Astrocyte (in vitro differentiated cells and primary cell): Measurements from ENCODE around the gene LRRTM3. TPM values are rescaled to one million over a fixed set of nuclear protein-coding genes. Genes with fewer than 3 reads are reported as not detected.

Experiments used
- DNase-seq: peaks from one replicate; pipeline ENCODE4 v3.0.0-alpha.2; 2010; ENCODE audit warnings: low read depth
- FAIRE-seq: peaks from 2 replicates; lab custom pipeline; 2011; peaks lifted over from hg19 to GRCh38; lab: Jason Lieb, UNC
- H2AFZ ChIP-seq: 2 replicates; pipeline ENCODE4 v1.6.0; 2012; ENCODE audit warnings: low read depth, low read length, inconsistent platforms
- H3K27ac ChIP-seq: 2 replicates; pipeline ENCODE4 v1.5.1; 2011; ENCODE audit warnings: low read depth, low read length, inconsistent platforms
- H3K27me3 ChIP-seq: 2 replicates; pipeline ENCODE4 v1.6.0; 2011; ENCODE audit warnings: low read length, inconsistent platforms; ENCODE audit not compliant: insufficient read depth
- H3K36me3 ChIP-seq: 2 replicates; pipeline ENCODE4 v1.5.1; 2011; ENCODE audit warnings: low read length, inconsistent platforms; ENCODE audit not compliant: insufficient read depth
- H3K4me1 ChIP-seq: 2 replicates; pipeline ENCODE4 v1.5.1; 2011; ENCODE audit warnings: low read length, inconsistent platforms; ENCODE audit not compliant: insufficient read depth
- H3K4me2 ChIP-seq: 2 replicates; pipeline ENCODE4 v1.6.0; 2012; ENCODE audit warnings: low read length, inconsistent platforms
- H3K4me3 ChIP-seq: 2 replicates; pipeline ENCODE4 v1.5.1; 2011; ENCODE audit warnings: low read depth, mild to moderate bottlenecking, low read length, inconsistent platforms; ENCODE audit not compliant: insufficient read depth
- H3K79me2 ChIP-seq: 2 replicates; pipeline ENCODE4 v1.6.0; 2012; ENCODE audit warnings: mild to moderate bottlenecking, low read length, inconsistent platforms; ENCODE audit not compliant: insufficient read depth
- H3K9ac ChIP-seq: 2 replicates; pipeline ENCODE4 v1.6.0; 2012; ENCODE audit warnings: mild to moderate bottlenecking, low read length, inconsistent platforms
- H3K9me3 ChIP-seq: 2 replicates; pipeline ENCODE4 v1.5.1; 2012; ENCODE audit warnings: low read depth, mild to moderate bottlenecking, low read length, inconsistent platforms; ENCODE audit not compliant: insufficient read depth
- H4K20me1 ChIP-seq: 2 replicates; pipeline ENCODE4 v1.6.0; 2012; ENCODE audit warnings: low read length, inconsistent platforms; ENCODE audit not compliant: insufficient read depth
- H3K27ac Mint-ChIP-seq: one replicate; pipeline ENCODE4 v1.8.0; 2021; ENCODE audit warnings: mild to moderate bottlenecking, mixed read lengths; ENCODE audit not compliant: unreplicated experiment
- H3K27me3 Mint-ChIP-seq: one replicate; pipeline ENCODE4 v1.8.0; 2021; ENCODE audit warnings: low read depth, mixed read lengths; ENCODE audit not compliant: unreplicated experiment
- H3K36me3 Mint-ChIP-seq: one replicate; pipeline ENCODE4 v1.8.0; 2021; ENCODE audit warnings: low read depth, mixed read lengths; ENCODE audit not compliant: unreplicated experiment
- H3K4me1 Mint-ChIP-seq: one replicate; pipeline ENCODE4 v1.8.0; 2021; ENCODE audit warnings: low read depth, mixed read lengths; ENCODE audit not compliant: unreplicated experiment
- H3K4me3 Mint-ChIP-seq: one replicate; pipeline ENCODE4 v1.8.0; 2021; ENCODE audit warnings: mild to moderate bottlenecking, moderate library complexity, mixed read lengths; ENCODE audit not compliant: unreplicated experiment
- H3K9me3 Mint-ChIP-seq: one replicate; pipeline ENCODE4 v1.8.0; 2021; ENCODE audit warnings: mild to moderate bottlenecking, mixed read lengths; ENCODE audit not compliant: unreplicated experiment
- EZH2 ChIP-seq: IDR thresholded peaks from 2 replicates; pipeline ENCODE4 v1.6.1; 2012; ENCODE audit warnings: mild to moderate bottlenecking, low read length, inconsistent platforms; ENCODE audit not compliant: insufficient read depth
- total RNA-seq: library from RNA; stranded (reverse); gene quantifications from 2 replicates; pipeline ENCODE4 v1.2.1, GENCODE V29; 2021
- TF ChIP-seq, protein P1 (sequence below): IDR thresholded peaks from 2 replicates; pipeline ENCODE4 v1.5.1; 2011; ENCODE audit warnings: low read depth, mild to moderate bottlenecking, inconsistent platforms, low read length, moderate library complexity; ENCODE audit not compliant: insufficient read depth

Gene LRRTM3
- total RNA-seq, 1 donor from 2014 or later, result 0.09 TPM

DNA sequence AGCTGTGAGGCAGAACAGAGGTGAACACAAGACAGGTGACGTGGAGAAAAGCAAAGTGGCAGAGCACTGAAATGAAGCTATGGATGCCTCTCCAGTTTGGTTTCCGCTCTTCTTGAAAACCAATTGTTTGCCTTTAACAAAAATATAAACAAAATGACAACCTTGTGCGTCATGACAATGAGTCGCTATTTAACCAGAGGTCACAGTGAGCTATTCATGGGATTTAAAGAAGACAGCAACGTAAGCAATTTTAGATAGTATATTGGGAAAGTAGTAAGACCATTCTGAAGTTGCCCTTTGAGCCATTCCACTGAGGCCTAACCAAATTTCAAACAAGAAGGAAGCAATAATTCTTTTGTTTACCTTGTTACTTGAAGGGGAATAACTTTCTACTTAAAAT, 15.2 kb upstream of the LRRTM3 start:
- Histone ChIP-seq H3K4me1 (no peaks in the 10 kb centered on the region), H3K9me3 (no peaks in the 10 kb centered on the region), H3K9ac (no peak overlapping the region), H3K36me3 (no peaks in the 10 kb centered on the region), H3K27ac (no peak overlapping the region), H3K4me3 (no peak overlapping the region), H2AFZ (no peak overlapping the region), H3K79me2 (no peaks in the 10 kb centered on the region), H4K20me1 (no peaks in the 10 kb centered on the region), H3K4me2 (no peak overlapping the region), H3K27me3 (no peaks in the 10 kb centered on the region)
- TF ChIP-seq, protein P1, sequence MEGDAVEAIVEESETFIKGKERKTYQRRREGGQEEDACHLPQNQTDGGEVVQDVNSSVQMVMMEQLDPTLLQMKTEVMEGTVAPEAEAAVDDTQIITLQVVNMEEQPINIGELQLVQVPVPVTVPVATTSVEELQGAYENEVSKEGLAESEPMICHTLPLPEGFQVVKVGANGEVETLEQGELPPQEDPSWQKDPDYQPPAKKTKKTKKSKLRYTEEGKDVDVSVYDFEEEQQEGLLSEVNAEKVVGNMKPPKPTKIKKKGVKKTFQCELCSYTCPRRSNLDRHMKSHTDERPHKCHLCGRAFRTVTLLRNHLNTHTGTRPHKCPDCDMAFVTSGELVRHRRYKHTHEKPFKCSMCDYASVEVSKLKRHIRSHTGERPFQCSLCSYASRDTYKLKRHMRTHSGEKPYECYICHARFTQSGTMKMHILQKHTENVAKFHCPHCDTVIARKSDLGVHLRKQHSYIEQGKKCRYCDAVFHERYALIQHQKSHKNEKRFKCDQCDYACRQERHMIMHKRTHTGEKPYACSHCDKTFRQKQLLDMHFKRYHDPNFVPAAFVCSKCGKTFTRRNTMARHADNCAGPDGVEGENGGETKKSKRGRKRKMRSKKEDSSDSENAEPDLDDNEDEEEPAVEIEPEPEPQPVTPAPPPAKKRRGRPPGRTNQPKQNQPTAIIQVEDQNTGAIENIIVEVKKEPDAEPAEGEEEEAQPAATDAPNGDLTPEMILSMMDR, result no peak
- TF ChIP-seq EZH2, result no peak
- Mint-ChIP-seq H3K4me3 (no peak overlapping the region), H3K27me3 (no peaks in the 10 kb centered on the region), H3K27ac (no peak overlapping the region), H3K36me3 (no peaks in the 10 kb centered on the region), H3K9me3 (no peaks in the 10 kb centered on the region), H3K4me1 (no peaks in the 10 kb centered on the region)
- FAIRE-seq (no peak), DNase-seq (no peak)

DNA sequence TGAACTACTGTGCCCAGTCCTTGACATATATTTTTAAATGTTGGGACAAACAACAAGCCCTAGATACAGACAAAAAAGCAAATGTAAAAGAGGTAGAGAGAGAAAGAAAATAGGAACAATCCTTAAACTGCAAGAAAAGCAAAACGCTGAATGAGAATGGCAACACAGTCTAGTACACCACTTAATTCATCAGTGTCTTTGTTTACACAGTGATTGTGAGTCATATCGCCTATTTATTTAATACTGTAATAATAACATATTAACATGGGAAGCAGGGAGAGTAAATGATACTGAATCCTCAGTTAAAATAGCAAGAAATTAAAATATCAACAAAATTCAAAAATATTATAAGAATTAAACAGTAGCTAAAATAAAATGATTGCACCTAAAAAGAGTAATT, 9.8 kb upstream of the LRRTM3 start:
- H3K4me3 Mint-ChIP-seq, result no peak overlapping the region
- Histone ChIP-seq H4K20me1 (no peaks in the 10 kb centered on the region), H3K79me2 (no peaks in the 10 kb centered on the region), H3K36me3 (no peaks in the 10 kb centered on the region), H3K4me3 (no peak overlapping the region), H3K27ac (no peak overlapping the region), H3K27me3 (no peaks in the 10 kb centered on the region), H3K9me3 (no peaks in the 10 kb centered on the region), H3K9ac (no peak overlapping the region), H3K4me1 (no peaks in the 10 kb centered on the region), H3K4me2 (no peak overlapping the region), H2AFZ (no peak overlapping the region)
- no peaks in the 10 kb centered on the region for H3K27me3 Mint-ChIP-seq
- H3K27ac Mint-ChIP-seq, result no peak overlapping the region
- H3K36me3 Mint-ChIP-seq, result no peaks in the 10 kb centered on the region
- no peak for FAIRE-seq
- TF ChIP-seq, protein P1, result no peak
- TF ChIP-seq EZH2, result no peak
- no peaks in the 10 kb centered on the region for H3K9me3 Mint-ChIP-seq
- H3K4me1 Mint-ChIP-seq, result no peaks in the 10 kb centered on the region
- no peak for DNase-seq

- TF ChIP-seq, protein P1, result no peak
- TF ChIP-seq EZH2, result no peak
Observed at GRCh38 chr10:66917104-66917503, 8.7 kb upstream of the LRRTM3 start.

More at GRCh38 chr10:66917104-66917503, 8.7 kb upstream of the LRRTM3 start:
- Histone ChIP-seq H3K79me2 (no peaks in the 10 kb centered on the region), H4K20me1 (no peaks in the 10 kb centered on the region), H3K27ac (no peak overlapping the region), H3K4me1 (no peaks in the 10 kb centered on the region), H3K27me3 (no peaks in the 10 kb centered on the region), H3K9me3 (no peaks in the 10 kb centered on the region), H3K36me3 (no peaks in the 10 kb centered on the region), H3K9ac (no peak overlapping the region), H3K4me2 (no peak overlapping the region), H3K4me3 (no peak overlapping the region), H2AFZ (no peak overlapping the region)
- Mint-ChIP-seq H3K27me3 (no peaks in the 10 kb centered on the region), H3K4me3 (no peak overlapping the region), H3K36me3 (no peaks in the 10 kb centered on the region), H3K27ac (no peak overlapping the region), H3K4me1 (no peaks in the 10 kb centered on the region), H3K9me3 (no peaks in the 10 kb centered on the region)
- DNase-seq, result no peak
- FAIRE-seq, result no peak
